LHCN-M2 (cell line): ENCODE data around the gene CLCNKB. TPM values are rescaled to one million over a fixed set of nuclear protein-coding genes. Genes with fewer than 3 reads are reported as not detected.
"Not testable (repeated sequence)": the region's sequence is repeated elsewhere in the genome, so short reads cannot be mapped to it uniquely, and the experiment has no call there.

Experiments used
- DNase-seq: peaks from one replicate; pipeline ENCODE4 v3.0.0-alpha.2; 2012; ENCODE audit warnings: low read depth
- total RNA-seq: library from RNA; depleted of rRNA; stranded (reverse); fragments of >200 nt; gene quantifications from 2 replicates; pipeline ENCODE4 v1.2.3, GENCODE V29; 2014

CLCNKB gene
- total RNA-seq, 1 experiment from 2014 or later = not detected

DNA sequence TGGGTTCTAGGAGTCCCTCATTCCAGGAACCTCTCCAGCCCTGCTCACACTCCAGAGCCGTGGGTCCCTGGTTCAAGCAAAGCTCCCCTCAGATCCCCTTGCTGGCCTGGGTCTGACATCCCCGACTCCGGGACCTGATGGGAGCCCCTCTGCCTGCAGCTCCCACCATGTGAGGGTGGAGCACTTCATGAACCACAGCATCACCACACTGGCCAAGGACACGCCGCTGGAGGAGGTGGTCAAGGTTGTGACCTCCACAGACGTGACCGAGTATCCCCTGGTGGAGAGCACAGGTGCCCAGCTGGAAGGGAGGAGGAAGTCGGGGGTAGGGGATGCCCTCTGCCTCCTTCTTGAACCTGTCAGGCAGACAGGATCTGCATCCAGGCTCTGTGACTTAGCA lies 12.0 kb upstream of the CLCNKB start:
- DNase-seq = no peak

DNA sequence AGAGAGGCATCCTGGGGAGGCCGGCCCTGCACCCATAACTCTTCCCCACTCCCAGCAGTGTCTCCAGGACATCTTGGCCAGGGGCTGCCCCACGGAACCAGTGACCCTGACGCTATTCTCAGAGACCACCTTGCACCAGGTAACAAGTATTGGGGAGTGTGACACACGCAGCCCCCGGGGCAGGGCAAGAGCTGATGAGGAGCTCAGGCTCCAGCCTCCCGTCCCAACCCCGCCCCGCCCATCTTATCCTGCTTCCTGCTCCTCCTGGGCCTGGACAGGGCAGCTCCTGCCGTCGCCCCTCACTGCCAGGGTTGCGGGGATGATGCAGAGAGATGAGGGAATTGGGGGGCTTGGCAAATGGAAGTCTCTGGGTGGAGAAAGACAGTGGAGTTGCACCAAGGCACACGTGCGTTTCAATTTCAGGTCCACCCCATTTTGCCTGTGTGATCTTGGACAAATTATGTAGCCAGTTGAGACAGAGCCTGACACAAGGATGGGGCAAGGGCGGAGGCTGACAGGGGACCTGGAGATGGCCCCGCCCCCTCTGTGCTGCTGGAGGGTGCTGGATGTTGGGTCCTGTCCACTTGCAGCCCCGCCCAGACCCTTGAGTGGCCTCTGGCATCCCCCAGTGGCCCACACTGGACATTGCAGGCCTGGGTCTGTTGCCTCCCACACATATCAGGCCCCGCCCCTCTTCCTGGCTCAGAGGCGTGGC lies 11.0 kb upstream of the CLCNKB start:
- peak; percentile 77 for DNase-seq

DNA sequence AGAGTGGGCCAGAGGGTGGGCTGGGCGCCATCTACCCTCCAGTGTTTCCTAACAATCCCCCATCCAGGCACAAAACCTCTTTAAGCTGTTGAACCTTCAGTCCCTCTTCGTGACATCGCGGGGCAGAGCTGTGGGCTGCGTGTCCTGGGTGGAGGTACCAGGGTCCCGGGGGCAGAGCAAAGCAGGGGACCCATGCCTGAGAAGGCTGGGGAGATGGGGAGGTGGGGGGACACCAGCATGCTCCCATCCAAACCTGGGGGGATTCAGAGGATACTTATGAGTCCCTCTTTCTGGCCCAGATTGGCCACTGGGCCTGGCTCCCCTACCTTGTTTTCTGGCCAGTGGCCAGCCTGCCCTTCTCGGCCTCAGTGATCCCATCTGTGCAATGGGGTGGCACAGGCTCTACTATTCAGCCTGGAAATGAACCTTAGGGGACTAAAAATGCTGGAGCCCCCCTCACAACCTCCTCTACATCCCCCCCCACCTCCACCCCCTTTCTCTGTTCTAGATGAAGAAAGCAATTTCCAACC lies 10.4 kb upstream of the CLCNKB start:
- not testable (repeated sequence) for DNase-seq

DNA sequence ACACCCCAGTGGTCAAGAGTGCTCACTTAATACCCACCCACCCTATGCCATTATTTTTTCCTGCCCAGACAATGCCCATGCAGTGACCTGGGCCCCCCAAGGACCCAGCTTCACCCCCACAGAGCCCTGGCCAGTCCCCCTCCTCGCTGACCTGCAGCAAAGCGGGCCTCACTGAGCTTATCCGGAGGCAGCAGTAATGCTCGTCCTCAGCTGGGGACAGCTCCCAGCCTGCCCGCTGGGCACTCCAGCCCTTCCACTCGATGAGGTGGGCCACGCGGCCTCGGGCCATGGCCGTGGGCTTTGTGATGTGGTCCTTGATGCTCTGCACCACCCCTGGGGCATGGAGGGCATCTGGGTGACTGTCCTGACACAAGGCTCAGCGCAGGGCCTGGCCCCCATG lies 7.1 kb upstream of the CLCNKB start:
- not testable (repeated sequence) for DNase-seq

DNA sequence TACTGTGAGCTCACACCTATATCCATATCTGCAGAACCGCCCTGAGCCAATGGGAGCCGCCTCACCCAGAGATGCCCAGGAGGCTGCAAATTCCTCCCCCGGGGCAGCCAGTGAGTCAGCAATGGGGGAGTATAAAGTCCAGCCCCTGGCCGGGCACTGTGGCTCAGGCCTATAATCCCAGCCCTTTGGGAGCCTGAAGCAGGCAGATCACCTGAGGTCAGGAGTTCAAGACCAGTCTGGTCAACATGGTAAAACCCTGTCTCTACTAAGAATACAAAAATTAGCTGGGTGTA lies 5.0 kb upstream of the CLCNKB start:
- DNase-seq = no peak

DNA sequence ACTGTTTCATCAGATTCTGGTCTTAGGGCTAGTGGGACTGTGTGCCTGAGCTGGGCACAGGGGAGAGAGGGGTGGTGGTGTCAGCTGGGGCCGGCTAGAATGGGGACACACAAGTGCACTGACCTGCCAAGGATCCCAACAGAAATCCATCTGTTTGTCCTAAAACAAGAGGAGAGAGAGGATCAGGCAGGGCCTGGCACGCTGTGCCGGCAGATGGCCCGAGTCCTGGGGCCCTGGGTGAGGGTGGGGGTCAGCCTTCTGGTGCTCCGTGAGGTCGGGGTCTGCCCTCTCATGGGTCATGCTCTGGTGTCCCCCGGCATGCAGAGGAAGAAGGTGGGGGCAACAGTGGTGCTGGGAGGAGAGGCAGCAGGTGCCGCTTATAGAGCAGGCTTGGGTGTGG lies 3.7 kb upstream of the CLCNKB start:
- DNase-seq = not testable (repeated sequence)

DNA sequence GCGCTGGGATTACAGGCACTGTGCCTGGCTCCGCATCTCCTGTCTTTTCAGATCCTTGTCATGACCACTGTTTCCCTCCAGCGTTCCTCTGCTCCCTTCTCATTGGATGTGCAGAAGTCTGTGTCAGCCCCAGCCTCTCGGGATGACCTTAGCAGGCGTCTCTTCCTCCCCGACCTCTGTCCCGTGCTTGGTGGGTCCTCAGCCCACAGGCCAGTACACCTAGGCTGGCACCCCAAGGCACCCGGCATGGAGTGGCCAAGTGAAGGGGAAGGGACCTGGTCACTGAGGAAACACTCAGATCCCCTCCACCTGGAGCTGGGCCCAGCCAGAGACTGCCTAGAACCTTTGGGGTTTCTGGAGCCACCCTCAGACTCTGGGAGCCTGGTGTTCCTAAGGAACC lies 2.4 kb upstream of the CLCNKB start:
- DNase-seq = no peak

DNA sequence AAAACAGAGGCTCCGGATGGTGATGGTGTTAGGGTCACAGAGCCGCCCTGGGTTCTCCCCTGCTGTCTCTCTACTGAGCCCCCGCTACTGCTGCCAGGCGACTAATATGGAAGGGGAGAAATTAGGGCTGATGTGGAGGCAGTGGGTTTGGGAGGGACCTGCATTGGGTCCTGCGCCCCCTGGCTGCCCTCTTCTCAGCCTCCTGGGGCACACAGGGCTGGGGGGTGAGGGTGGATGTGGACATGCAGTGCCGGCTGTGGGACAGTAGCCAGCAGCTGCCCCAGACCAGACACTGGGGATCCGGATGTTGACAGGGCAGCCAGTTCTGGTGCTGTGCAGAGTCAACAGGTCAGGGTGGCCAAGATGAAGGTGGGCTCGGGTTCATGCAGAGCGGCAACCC lies 1.5 kb upstream of the CLCNKB start:
- DNase-seq = no peak

DNA sequence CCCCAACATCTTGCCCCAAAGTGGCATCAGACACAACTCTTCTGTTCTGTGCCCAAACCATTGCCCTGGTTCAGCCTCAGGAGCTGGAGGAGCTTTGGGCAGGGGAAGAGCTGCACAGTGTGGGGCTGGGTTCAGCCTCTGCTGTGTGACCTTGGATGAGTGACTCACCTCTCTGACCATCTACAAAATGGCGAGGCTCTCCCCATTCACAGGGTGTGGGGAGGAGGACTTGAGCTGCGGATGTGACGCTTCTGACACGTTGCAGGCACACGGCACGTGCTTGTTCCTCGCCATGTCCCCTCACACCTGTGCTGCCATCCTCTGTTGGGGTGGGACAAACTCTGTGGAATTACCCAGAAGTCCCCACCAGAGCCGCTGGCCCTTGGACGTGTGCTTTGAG lies 928 bp upstream of the CLCNKB start:
- not testable (repeated sequence) for DNase-seq

DNA sequence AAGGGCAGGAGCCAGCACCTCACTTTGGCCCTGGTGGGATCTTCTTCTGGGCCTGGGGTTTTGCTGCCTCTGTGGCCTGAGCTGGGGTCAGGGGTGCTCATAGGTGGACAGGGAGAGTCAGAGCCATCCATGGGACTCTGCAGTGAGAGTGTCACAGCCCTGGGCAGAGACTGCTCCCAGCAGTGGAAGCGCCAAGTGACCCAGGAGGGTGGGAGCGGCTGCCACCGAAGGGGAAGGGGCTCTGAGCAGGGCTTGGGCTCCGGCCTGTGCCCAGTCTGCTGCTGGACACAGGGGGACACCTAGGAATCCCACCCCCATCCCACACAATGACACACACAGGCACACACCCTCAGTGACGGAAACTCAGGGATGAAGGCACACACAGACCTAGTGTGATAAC lies 368 bp downstream of the CLCNKB start:
- no peak for DNase-seq

DNA sequence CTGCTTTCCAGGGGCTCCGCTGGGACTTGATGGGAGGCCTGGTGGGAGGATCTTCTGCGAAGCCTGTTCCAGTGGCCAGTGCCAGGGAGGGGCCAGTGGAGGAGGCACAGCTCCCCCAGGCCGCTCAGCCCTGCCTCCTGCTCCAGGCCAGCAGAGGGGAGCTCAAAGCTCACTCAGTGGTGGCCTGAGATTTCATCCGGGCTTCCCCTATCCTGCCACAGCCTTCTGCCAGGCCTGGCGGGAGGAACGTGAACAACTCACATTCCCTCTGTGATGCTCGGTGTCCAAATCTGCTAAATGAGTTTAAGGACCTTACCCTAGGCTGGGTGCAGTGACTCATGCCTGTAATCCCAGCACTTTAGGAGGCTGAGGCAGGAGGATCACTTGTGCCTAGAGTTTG lies 3.3 kb downstream of the CLCNKB start:
- peak; percentile 20 for DNase-seq

DNA sequence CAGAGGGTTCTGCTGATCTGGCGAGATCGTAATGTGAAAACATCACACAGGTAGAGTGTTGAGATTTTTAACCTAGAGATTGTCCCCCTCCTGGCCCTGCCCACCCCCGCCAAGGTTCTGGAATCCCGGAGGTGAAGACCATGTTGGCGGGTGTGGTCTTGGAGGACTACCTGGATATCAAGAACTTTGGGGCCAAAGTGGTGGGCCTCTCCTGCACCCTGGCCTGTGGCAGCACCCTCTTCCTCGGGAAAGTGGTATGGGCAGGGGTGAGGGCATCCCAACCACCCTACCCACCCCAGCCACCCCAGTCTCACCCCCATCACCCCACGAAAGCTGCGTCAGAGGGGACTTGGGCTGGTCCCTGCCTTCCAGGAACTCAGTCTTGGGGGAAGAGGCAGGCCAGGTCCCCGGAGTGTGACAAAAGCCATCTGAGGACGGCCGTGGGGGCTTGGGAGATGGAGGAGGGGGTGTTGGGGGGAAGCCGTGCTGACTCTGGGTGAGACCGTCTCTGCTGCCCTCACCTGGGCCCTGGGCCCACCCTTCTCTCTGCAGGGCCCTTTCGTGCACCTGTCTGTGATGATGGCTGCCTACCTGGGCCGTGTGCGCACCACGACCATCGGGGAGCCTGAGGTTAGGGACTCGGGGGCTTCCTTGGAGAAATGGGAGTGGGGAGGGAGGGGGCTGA lies 4.4 kb downstream of the CLCNKB start:
- no peak for DNase-seq

DNA sequence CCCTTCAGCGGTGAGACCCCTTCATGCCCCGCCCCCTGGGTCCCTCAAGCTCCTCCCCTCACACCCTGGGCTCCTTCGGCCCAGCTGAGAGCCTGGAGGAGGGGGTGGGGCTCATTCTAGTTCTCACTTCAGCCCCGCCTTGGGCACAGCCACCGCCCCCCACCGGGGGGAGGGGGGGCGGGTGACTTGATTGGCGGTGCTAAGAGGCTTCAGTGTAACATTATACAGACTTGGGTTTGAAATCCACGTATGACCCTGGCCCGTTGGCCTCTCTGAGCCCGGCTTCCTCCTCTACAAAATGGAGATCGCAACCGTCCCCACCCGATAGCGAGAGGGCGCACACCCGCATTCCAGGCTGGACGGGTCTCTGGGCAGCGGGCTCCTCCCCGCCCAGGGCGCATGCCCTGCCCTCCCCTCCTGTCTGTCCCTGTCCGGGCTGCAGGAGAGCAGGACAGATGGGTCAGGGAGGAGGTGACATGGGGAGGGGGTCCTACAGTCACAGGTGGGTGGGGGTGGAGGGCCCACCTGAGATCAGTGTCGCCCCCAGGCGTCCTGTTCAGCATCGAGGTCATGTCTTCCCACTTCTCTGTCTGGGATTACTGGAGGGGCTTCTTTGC lies 5.1 kb downstream of the CLCNKB start:
- DNase-seq = no peak

DNA sequence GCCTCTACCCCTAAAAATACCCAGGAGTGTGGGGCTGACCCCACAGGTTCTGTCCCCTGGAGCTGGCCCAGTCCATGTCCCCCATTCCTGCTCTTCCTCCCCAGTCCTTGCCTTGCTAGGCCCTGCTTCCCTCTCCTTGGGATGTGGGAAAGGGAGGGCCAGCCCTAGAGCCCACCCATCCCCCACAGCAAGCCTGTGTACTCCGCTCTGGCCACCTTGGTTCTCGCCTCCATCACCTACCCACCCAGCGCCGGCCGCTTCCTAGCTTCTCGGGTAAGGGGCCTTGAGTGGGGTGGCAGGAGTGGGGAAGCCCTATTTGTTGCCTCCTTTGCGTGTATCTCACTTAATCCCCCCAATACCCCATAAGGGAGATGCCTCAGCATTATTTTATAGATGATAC lies 6.7 kb downstream of the CLCNKB start:
- DNase-seq = no peak

DNA sequence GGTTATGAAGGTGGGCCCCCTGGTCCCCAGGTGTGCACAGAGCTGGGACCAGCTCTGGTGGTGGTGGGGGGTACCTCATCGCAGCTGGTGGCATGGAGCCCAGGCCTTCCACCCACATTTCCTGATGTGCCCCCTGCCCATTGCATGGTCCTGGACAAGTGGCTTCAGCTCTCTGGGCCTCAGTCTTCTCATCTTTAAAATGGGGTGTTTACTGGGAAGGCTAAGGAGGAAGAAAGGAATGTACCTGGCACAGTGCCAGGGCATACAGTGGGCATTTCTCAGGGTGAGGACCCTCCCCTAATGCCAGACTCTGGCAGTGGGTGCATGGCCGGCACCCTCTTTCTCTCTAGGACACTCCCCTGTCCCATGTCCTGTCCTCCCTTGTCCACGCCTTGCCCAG lies 7.5 kb downstream of the CLCNKB start:
- no peak for DNase-seq

DNA sequence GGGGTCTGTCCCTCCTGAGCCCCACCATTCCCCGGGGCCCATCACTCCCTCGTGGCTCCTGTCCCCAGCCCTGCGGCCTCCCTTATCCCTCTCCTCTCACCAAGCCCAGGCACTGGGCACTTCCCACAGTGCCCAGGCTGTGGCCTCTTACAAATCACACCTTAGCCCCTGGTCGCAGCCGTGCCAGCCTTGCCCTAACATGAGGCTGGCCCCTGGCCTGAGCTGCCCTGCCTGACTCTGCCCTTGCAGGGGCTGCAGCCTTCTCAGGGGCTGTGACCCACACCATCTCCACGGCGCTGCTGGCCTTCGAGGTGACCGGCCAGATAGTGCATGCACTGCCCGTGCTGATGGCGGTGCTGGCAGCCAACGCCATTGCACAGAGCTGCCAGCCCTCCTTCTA lies 8.4 kb downstream of the CLCNKB start:
- not testable (repeated sequence) for DNase-seq

DNA sequence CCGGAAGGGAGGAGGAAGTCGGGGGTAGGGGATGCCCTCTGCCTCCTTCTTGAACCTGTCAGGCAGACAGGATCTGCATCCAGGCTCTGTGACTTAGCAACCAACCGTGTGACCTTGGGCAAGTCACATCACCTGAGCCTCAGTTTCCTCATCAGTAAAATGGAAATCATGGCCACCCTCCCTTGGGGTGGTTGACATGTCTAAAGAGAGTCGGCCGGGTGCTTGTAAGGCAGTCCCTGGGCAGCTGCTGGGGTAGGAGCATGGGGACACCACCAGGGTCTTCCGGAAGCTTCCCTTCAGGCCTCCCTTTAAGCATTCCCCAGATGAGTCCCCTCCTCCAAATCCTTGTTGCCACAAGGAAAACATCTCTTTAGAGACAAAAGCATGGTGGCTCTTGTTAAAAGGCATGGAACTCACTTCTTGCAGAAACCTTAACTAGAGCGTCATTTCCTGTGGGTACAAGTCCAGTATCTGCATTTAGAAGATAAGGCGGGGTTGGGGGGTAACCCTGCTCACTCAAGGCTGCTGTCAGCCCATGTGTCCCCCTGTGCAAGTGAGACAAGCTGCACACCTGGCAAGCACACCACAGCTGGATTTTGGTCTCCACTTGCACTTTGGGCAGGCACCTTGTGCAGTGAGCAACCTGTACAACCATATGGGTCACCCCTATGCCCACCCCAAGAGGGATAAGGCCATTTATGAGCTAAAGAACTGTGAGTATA lies 10.4 kb downstream of the CLCNKB start:
- DNase-seq = no peak

DNA sequence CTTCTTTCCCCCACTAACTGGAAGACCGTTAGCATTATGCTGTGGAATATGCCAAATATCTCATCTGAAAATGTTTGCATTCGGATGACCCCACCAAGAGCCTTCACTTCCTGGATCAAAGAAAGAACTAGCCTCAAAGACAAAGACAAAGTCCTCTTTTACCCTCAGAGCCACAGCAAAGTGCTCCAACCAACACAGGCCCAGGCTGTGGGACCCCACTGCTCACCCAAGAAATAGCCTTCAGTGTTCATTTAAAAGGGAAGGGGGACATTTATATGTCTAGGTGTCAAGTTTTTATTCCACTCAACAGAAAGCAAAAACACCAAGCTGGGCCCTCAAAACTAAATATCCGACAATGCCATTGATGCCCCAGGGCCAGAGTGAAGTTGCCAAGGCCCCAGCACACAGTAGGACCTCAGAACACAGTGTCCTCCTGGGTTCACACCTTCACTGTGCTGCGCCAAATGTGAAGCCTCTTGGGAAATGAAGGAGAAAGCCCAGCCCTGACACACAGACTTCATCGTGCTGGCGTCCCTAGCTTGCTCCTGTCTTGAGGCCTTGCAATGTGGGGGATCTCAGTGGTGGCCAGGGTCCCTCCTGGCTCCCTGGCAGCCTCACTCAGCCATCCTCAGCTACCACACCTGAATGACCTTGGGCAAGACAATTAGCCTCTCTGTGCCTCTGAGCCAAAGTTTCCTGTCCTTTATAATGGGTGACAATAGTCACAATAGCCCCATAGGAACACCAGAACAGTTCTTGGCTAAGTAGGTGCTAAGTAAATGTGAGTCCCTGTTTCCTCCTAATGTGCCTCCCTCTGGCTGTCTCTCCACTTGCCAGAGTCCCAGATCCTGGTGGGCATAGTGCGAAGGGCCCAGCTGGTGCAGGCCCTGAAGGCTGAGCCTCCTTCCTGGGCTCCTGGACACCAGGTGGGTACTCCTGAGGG lies 11.3 kb downstream of the CLCNKB start:
- DNase-seq = no peak

DNA sequence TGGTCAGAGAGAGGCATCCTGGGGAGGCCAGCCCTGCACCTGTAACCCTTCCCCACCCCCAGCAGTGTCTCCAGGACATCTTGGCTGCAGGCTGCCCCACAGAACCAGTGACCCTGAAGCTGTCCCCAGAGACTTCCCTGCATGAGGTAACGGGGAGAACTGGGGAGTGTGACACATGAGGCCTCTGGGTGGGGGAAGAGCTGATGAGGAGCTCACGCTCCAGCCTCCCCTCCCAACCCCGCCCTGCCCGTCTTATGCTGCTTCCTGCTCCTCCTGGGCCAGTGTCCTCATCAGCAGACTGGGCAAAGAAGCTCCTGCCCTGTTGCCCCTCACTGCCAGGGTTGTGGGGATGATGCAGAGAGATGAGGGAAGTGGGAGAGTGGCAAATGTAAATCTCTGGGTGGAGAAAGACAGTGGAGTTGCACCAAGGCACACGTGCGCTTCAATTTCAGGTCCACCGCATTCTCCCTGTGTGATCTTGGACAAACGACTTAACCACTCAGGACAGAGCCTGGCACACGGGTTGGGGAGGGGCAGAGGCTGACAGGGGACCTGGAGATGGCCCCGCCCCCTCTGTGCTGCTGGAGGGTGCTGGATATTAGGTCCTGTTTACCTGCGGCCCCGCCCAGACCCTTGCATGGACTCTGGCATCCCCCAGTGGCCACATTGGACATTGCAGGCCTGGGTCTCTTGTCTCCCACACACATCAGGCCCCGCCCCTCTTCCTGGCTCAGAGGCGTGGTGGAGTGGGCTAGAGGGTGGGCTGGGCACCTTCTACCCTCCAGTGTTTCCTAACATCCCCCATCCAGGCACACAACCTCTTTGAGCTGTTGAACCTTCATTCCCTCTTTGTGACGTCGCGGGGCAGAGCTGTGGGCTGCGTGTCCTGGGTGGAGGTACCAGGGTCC lies 12.3 kb downstream of the CLCNKB start:
- peak; percentile 51 for DNase-seq

DNA sequence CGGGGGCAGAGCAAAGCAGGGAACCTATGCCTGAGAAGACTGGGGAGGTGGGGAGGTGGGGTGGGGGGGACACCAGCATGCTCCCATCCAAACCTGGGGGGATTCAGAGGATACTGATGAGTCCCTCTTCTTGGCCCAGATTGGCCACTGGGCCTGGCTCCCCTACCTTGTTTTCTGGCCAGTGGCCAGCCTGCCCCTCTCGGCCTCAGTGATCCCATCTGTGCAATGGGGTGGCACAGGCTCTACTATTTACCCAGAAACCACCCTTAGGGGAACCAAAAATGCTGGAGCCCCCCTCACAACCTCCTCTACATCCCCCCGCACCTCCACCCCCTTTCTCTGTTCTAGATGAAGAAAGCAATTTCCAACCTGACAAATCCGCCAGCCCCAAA lies 12.9 kb downstream of the CLCNKB start:
- DNase-seq = not testable (repeated sequence)
